Natural killer cell (primary cell): ENCODE results near the gene DUOXA2. TPM values are rescaled to one million over a fixed set of nuclear protein-coding genes. Genes with fewer than 3 reads are reported as not detected.

Source experiments
- ATAC-seq, 3 donors: fragments of 150-1000 bp in 2 of 3; fragments of 200-7000 bp in 1 of 3; cut with Tn5 transposase; 1 replicate in 1 of 3; 2 replicates in 2 of 3; pipeline ENCODE4 v1.10.0; 2021; ENCODE audit warnings: mild to moderate bottlenecking in 2 of 3, moderate library complexity in 2 of 3
- DNase-seq, 2 donors: peaks; one replicate each; pipeline versions ENCODE4 v3.0.0 to v3.0.0-alpha.2; 2013 to 2021; ENCODE audit warnings: mixed read lengths in 1 of 2
- H3K27ac ChIP-seq: one replicate; pipeline ENCODE4 v1.5.1; 2013; ENCODE audit warnings: mild to moderate bottlenecking, low read length
- H3K27me3 ChIP-seq: one replicate; pipeline ENCODE4 v1.6.1; 2013; ENCODE audit warnings: low read length; ENCODE audit not compliant: control insufficient read depth, insufficient read depth
- H3K36me3 ChIP-seq: one replicate; pipeline ENCODE4 v1.6.1; 2013; ENCODE audit warnings: low read length; ENCODE audit not compliant: control insufficient read depth, insufficient read depth
- H3K4me1 ChIP-seq: one replicate; pipeline ENCODE4 v1.6.1; 2013; ENCODE audit warnings: low read length; ENCODE audit not compliant: control insufficient read depth, insufficient read depth
- H3K4me3 ChIP-seq: one replicate; pipeline ENCODE4 v1.5.1; 2013; ENCODE audit warnings: low read length
- H3K9me3 ChIP-seq: one replicate; pipeline ENCODE4 v1.6.1; 2013; ENCODE audit warnings: low read length; ENCODE audit not compliant: control insufficient read depth, insufficient read depth
- H3K27ac Mint-ChIP-seq, 2 donors: one replicate each; pipeline ENCODE4 v1.8.0; 2022; ENCODE audit warnings: mild to moderate bottlenecking in 2 of 2, mixed read lengths in 2 of 2, moderate library complexity in 1 of 2
- H3K27me3 Mint-ChIP-seq, 2 donors: one replicate each; pipeline ENCODE4 v1.8.0; 2022; ENCODE audit warnings: low read depth in 2 of 2, mixed read lengths in 2 of 2
- H3K36me3 Mint-ChIP-seq: one replicate; pipeline ENCODE4 v1.8.0; 2022; ENCODE audit warnings: mixed read lengths
- H3K4me1 Mint-ChIP-seq, 2 donors: one replicate each; pipeline ENCODE4 v1.8.0; 2022; ENCODE audit warnings: mixed read lengths in 2 of 2
- H3K4me3 Mint-ChIP-seq: one replicate; pipeline ENCODE4 v1.8.0; 2022; ENCODE audit warnings: mild to moderate bottlenecking, moderate library complexity, mixed read lengths
- H3K9me3 Mint-ChIP-seq, 2 donors: one replicate each; pipeline ENCODE4 v1.8.0; 2022; ENCODE audit warnings: mixed read lengths in 2 of 2
- CTCF ChIP-seq: fragments of 200-600 bp; IDR thresholded peaks from one replicate; pipeline ENCODE4 v1.8.0; 2022; ENCODE audit warnings: antibody characterized with exemption
- WGBS: methylation state at CpG from one replicate; pipeline ENCODE4 v1.1.7; 2013; ENCODE audit warnings: missing lambda C conversion rate; ENCODE audit not compliant: insufficient coverage; 5-methylcytosine and 5-hydroxymethylcytosine counted together
- intact Hi-C: fragments of 100-400 bp; cut with micrococcal nuclease; formaldehyde crosslinking; loops from one replicate; pipeline ENCODE4 v1.14.2; 2022
- total RNA-seq, 4 donors: library from RNA; stranded (reverse); fragments of 120-200 nt in 1 of 4; gene quantifications; one replicate each; pipeline versions ENCODE4 v1.2.3 to v1.2.4, GENCODE V29; 2013 to 2022

The DUOXA2 gene
- total RNA-seq, 3 donors from 2014 or later (not counting 1 experiment from before 2014, with no cell fraction given), result not detected

- 84% methylated on average over 6 of the region's 7 CpGs for WGBS
- H3K36me3 Mint-ChIP-seq, result no peaks in the 10 kb centered on the region
- intact Hi-C loops, result no loop called here
- Histone ChIP-seq H3K4me3 (no peak overlapping the region), H3K27me3 (no peaks in the 10 kb centered on the region), H3K36me3 (peaks cover 3% of the 10 kb centered on the region), H3K9me3 (no peaks in the 10 kb centered on the region), H3K27ac (no peak overlapping the region), H3K4me1 (no peaks in the 10 kb centered on the region)
- no peak for TF ChIP-seq CTCF
- no peaks in the 10 kb centered on the region for H3K9me3 Mint-ChIP-seq
- no peak for DNase-seq
- no peak overlapping the region for H3K4me3 Mint-ChIP-seq
- peak overlapping the region in 1 of 2 donors; percentile 15 for H3K27ac Mint-ChIP-seq
- peaks cover 14 to 32% of the 10 kb centered on the region in 2 donors for H3K4me1 Mint-ChIP-seq
- no peaks in the 10 kb centered on the region for H3K27me3 Mint-ChIP-seq
- ATAC-seq, result no peak
Measured at GRCh38 chr15:45156744-45157455, 42.8 kb downstream of the DUOXA2 start.

- Mint-ChIP-seq H3K27ac (no peak overlapping the region), H3K27me3 (no peaks in the 10 kb centered on the region), H3K36me3 (no peaks in the 10 kb centered on the region), H3K4me3 (no peak overlapping the region), H3K9me3 (no peaks in the 10 kb centered on the region), H3K4me1 (peaks cover 14 to 30% of the 10 kb centered on the region in 2 donors)
- ATAC-seq, result no peak
- 66% methylated on average over 1 of the region's 1 CpG for WGBS
- Histone ChIP-seq H3K9me3 (no peaks in the 10 kb centered on the region), H3K4me1 (peaks cover 4% of the 10 kb centered on the region), H3K27ac (no peak overlapping the region), H3K36me3 (no peaks in the 10 kb centered on the region), H3K27me3 (no peaks in the 10 kb centered on the region), H3K4me3 (no peak overlapping the region)
- no peak for TF ChIP-seq CTCF
- DNase-seq, result no peak
- intact Hi-C loops, result no loop called here
Measured at GRCh38 chr15:45157974-45158373, 43.8 kb downstream of the DUOXA2 start.

- TF ChIP-seq CTCF, result no peak
- H3K36me3 ChIP-seq, result no peaks in the 10 kb centered on the region
- no peak overlapping the region for H3K4me3 ChIP-seq
- no peak overlapping the region for H3K27ac ChIP-seq
- H3K27me3 Mint-ChIP-seq, result no peaks in the 10 kb centered on the region
- no peak overlapping the region for H3K27ac Mint-ChIP-seq
- ATAC-seq (no peak), DNase-seq (no peak)
- 97% methylated on average over 14 of the region's 14 CpGs for WGBS
- intact Hi-C loops, result no loop called here
- H3K36me3 Mint-ChIP-seq, result no peaks in the 10 kb centered on the region
- H3K9me3 Mint-ChIP-seq, result no peaks in the 10 kb centered on the region
- peaks cover 20 to 42% of the 10 kb centered on the region in 2 donors for H3K4me1 Mint-ChIP-seq
- no peaks in the 10 kb centered on the region for H3K9me3 ChIP-seq
- H3K4me3 Mint-ChIP-seq, result no peak overlapping the region
- H3K4me1 ChIP-seq, result peaks cover 25% of the 10 kb centered on the region
- H3K27me3 ChIP-seq, result no peaks in the 10 kb centered on the region
Measured at GRCh38 chr15:45161666-45162065, 47.5 kb downstream of the DUOXA2 start.
